ENCODE measurements around the gene UVSSA.

DNA sequence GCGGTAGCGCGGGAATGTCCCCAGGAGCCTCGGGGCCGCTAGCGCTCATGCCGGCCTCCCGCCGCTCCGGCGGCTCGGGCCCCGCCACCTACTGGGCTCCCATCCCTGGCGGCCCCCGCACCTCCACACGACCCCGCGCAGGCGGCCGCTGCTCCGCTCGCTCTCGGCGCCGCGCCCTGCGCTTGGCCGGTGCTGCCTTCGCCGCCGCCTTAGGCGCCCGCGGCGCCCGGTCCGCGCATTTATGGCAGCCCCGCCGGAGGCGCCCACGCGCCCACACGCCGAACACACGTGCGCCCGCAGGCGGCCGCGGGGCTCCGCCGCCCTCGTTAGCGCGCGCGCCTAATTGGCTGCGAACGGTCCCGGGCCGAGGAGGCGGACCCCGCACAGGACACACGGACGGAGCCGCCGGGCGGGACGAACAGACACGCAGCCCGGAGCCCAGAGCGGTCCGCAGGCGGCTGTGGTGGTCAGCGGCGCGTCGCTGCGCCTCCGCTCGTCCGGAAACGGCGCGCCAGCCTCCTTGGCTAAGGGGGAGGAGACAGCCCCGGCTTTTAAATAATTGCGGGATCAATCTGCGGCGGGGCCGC, 59.5 kb downstream of the UVSSA start, which contains the start of gene NKX1-1:
- TF ChIP-seq CTCF (IDR thresholded peaks at IDR 0.05): no peak
- TF ChIP-seq POLR2A (IDR thresholded peaks at IDR 0.05): no peak

Measured in body of pancreas (tissue), 4 donors.